Measurements from ENCODE around the gene SSH2.
"Not testable (repeated sequence)": the region's sequence is repeated elsewhere in the genome, so short reads cannot be mapped to it uniquely, and the experiment has no call there.

The SSH2 gene

GRCh38 chr17:29698837-29699236 lies 231.2 kb downstream of the SSH2 start:
- DNase-seq = no peak

- DNase-seq = no peak
Observed at GRCh38 chr17:29698019-29698777, 231.8 kb downstream of the SSH2 start.

GRCh38 chr17:29697371-29697770 lies 232.7 kb downstream of the SSH2 start:
- DNase-seq = no peak

- no peak for DNase-seq
Observed at GRCh38 chr17:29694918-29695563, 235.0 kb downstream of the SSH2 start.

GRCh38 chr17:29693751-29694150 lies 236.3 kb downstream of the SSH2 start:
- no peak for DNase-seq

GRCh38 chr17:29687596-29687995 lies 242.4 kb downstream of the SSH2 start:
- DNase-seq = no peak

GRCh38 chr17:29686993-29687590 lies 242.9 kb downstream of the SSH2 start:
- DNase-seq = no peak

GRCh38 chr17:29683481-29683880 lies 246.5 kb downstream of the SSH2 start:
- DNase-seq = no peak

GRCh38 chr17:29682987-29683386 lies 247.0 kb downstream of the SSH2 start:
- DNase-seq = no peak

- no peak for DNase-seq
Observed at GRCh38 chr17:29682054-29682453, 248.0 kb downstream of the SSH2 start.

- no peak for DNase-seq
Observed at GRCh38 chr17:29677824-29678223, 252.2 kb downstream of the SSH2 start.

GRCh38 chr17:29677221-29677791 lies 252.7 kb downstream of the SSH2 start:
- no peak for DNase-seq

- not testable (repeated sequence) for DNase-seq
Observed at GRCh38 chr17:29675961-29676360, 254.1 kb downstream of the SSH2 start.

GRCh38 chr17:29674281-29674680 lies 255.7 kb downstream of the SSH2 start:
- DNase-seq = peak; percentile 24

- no peak for DNase-seq
Observed at GRCh38 chr17:29671661-29672060, 258.4 kb downstream of the SSH2 start.

- no peak for DNase-seq
Observed at GRCh38 chr17:29669266-29669665, 260.8 kb downstream of the SSH2 start.

- DNase-seq = no peak
Observed at GRCh38 chr17:29667969-29668368, 262.1 kb downstream of the SSH2 start.

GRCh38 chr17:29665481-29665810 lies 264.6 kb downstream of the SSH2 start:
- DNase-seq = no peak

- DNase-seq = no peak
Observed at GRCh38 chr17:29664743-29665480, 265.1 kb downstream of the SSH2 start.

- no peak for DNase-seq
Observed at GRCh38 chr17:29663155-29663554, 266.9 kb downstream of the SSH2 start.

GRCh38 chr17:29661213-29661612 lies 268.8 kb downstream of the SSH2 start:
- no peak for DNase-seq

GRCh38 chr17:29659155-29659554 lies 270.9 kb downstream of the SSH2 start:
- DNase-seq = no peak

- DNase-seq = no peak
Observed at GRCh38 chr17:29655323-29655722, 274.7 kb downstream of the SSH2 start.
